GM19043 (cell line): ENCODE measurements around the gene PROS1.

ENCODE experiments used
- ATAC-seq: cut with Tn5 transposase; IDR thresholded peaks from one replicate; pipeline ENCODE4 v1.9.1; 2021; ENCODE audit warnings: low read depth; ENCODE audit not compliant: unreplicated experiment

Gene PROS1

GRCh38 chr3:93973131-93974126 lies at the start of gene PROS1:
PROS1 (minus strand) TSS chr3:93973896; CDS start chr3:93973749, 147 bp downstream.
- ATAC-seq: peak; percentile 79

- ATAC-seq: no peak
These were observed 46.6 kb upstream of the PROS1 start for GRCh38 chr3:94020293-94020692.

- no peak for ATAC-seq
These were observed 46.0 kb upstream of the PROS1 start for GRCh38 chr3:94019659-94020058.

GRCh38 chr3:94015025-94015424 lies 41.3 kb upstream of the PROS1 start:
- ATAC-seq: no peak

- ATAC-seq: no peak
These were observed 38.5 kb upstream of the PROS1 start for GRCh38 chr3:94012185-94012584.

GRCh38 chr3:94011233-94011711 lies 37.6 kb upstream of the PROS1 start:
- no peak for ATAC-seq

- ATAC-seq: no peak
These were observed 35.9 kb upstream of the PROS1 start for GRCh38 chr3:94009608-94010007.

- ATAC-seq: no peak
These were observed 34.6 kb upstream of the PROS1 start for GRCh38 chr3:94008253-94008652.

GRCh38 chr3:94004301-94004910 lies 30.7 kb upstream of the PROS1 start:
- ATAC-seq: peak; percentile 96

- no peak for ATAC-seq
These were observed 28.3 kb upstream of the PROS1 start for GRCh38 chr3:94001827-94002495.

GRCh38 chr3:94001191-94001590 lies 27.5 kb upstream of the PROS1 start:
- ATAC-seq: no peak

GRCh38 chr3:93994056-93994455 lies 20.4 kb upstream of the PROS1 start:
- no peak for ATAC-seq

GRCh38 chr3:93992207-93992606 lies 18.5 kb upstream of the PROS1 start:
- no peak for ATAC-seq

- no peak for ATAC-seq
These were observed 17.9 kb upstream of the PROS1 start for GRCh38 chr3:93991631-93992030.

- ATAC-seq: no peak
These were observed 15.5 kb upstream of the PROS1 start for GRCh38 chr3:93989241-93989640.

- no peak for ATAC-seq
These were observed 15.1 kb upstream of the PROS1 start for GRCh38 chr3:93988764-93989163.

- no peak for ATAC-seq
These were observed 14.6 kb upstream of the PROS1 start for GRCh38 chr3:93988283-93988682.

GRCh38 chr3:93984618-93985017 lies 10.9 kb upstream of the PROS1 start:
- ATAC-seq: no peak

- ATAC-seq: no peak
These were observed 9.7 kb upstream of the PROS1 start for GRCh38 chr3:93983408-93983807.

GRCh38 chr3:93981649-93982048 lies 8.0 kb upstream of the PROS1 start:
- ATAC-seq: no peak
